A673 (cell line): ENCODE results near the gene PTHLH. TPM values are rescaled to one million over a fixed set of nuclear protein-coding genes. Genes with fewer than 3 reads are reported as not detected.

Experiments
- BruUV-seq: library from RNA; stranded (reverse); fragments of 400-500 nt; replicated peaks from 2 replicates; lab custom pipeline; 2021; lab: Mats Ljungman, UMichigan
- CTCF ChIA-PET: fragments of 300-600 bp; sonication (Branson Sonifier 250); formaldehyde crosslinking; loops from one replicate; lab custom pipeline; 2022; ENCODE audit warnings: antibody characterized with exemption; lab: Charles Lee
- POLR2A ChIA-PET: fragments of 300-600 bp; sonication (Branson Sonifier 250); formaldehyde crosslinking; loops from one replicate; lab custom pipeline; 2022; ENCODE audit warnings: antibody characterized with exemption; ENCODE audit not compliant: low non-redundant PET; lab: Charles Lee
- DNase-seq: peaks from one replicate; pipeline ENCODE4 v3.0.0-alpha.2; 2015; ENCODE audit warnings: low spot score
- H3K27ac ChIP-seq: fragments of 200-600 bp; sonication (generic); 2 replicates; pipeline ENCODE4 v1.5.1; 2016; ENCODE audit warnings: mixed run types, low read depth, mild to moderate bottlenecking, mixed read lengths, antibody characterized with exemption, low read length; ENCODE audit not compliant: poor library complexity, severe bottlenecking
- H3K27me3 ChIP-seq: fragments of 200-600 bp; sonication (generic); replicated peaks from 2 replicates; pipeline ENCODE4 v1.6.1; 2017; ENCODE audit warnings: mixed run types, low read depth, mild to moderate bottlenecking, mixed read lengths, antibody characterized with exemption, low read length; ENCODE audit not compliant: insufficient read depth, poor library complexity
- H3K36me3 ChIP-seq: fragments of 200-600 bp; sonication (generic); 2 replicates; pipeline ENCODE4 v1.6.1; 2016; ENCODE audit warnings: mixed run types, mild to moderate bottlenecking, mixed read lengths, antibody characterized with exemption, low read length; ENCODE audit not compliant: insufficient read depth, poor library complexity, severe bottlenecking
- H3K4me1 ChIP-seq: fragments of 200-600 bp; sonication (generic); 2 replicates; pipeline ENCODE4 v1.6.1; 2017; ENCODE audit warnings: mixed run types, mild to moderate bottlenecking, mixed read lengths, antibody characterized with exemption, low read length; ENCODE audit not compliant: insufficient read depth, poor library complexity, severe bottlenecking
- H3K4me3 ChIP-seq: fragments of 200-600 bp; sonication (generic); 2 replicates; pipeline ENCODE4 v1.5.1; 2016; ENCODE audit warnings: low read depth, mixed run types, mild to moderate bottlenecking, mixed read lengths, low read length; ENCODE audit not compliant: poor library complexity, severe bottlenecking
- H3K9me3 ChIP-seq: fragments of 200-600 bp; sonication (generic); 2 replicates; pipeline ENCODE4 v1.6.1; 2016; ENCODE audit warnings: mixed run types, low read depth, mild to moderate bottlenecking, mixed read lengths, antibody characterized with exemption, low read length; ENCODE audit not compliant: poor library complexity, severe bottlenecking
- EZH2 ChIP-seq: fragments of 200-600 bp; sonication (generic); IDR thresholded peaks from 2 replicates; pipeline ENCODE4 v1.6.1; 2017; ENCODE audit warnings: borderline replicate concordance, low read depth, mild to moderate bottlenecking, mixed read lengths, antibody characterized with exemption, low read length; ENCODE audit not compliant: poor library complexity, severe bottlenecking
- intact Hi-C: fragments of 100-400 bp; cut with micrococcal nuclease; formaldehyde crosslinking; loops from one replicate; pipeline ENCODE4 v1.10.0; 2022; ENCODE audit not compliant: unreplicated experiment
- total RNA-seq: library from RNA; stranded (reverse); gene quantifications from 2 replicates; pipeline ENCODE4 v1.2.3, GENCODE V29; 2021
- TF ChIP-seq, protein P1 (sequence below): fragments of 300-800, 200-600 bp; sonication (generic); conservative IDR thresholded peaks from 2 replicates; pipeline ENCODE4 v1.5.1; 2017; ENCODE audit warnings: low read depth, mild to moderate bottlenecking, antibody characterized with exemption, low read length, moderate library complexity, mixed read lengths

The PTHLH gene
- total RNA-seq, 1 experiment from 2014 or later: 2.4 TPM

DNA sequence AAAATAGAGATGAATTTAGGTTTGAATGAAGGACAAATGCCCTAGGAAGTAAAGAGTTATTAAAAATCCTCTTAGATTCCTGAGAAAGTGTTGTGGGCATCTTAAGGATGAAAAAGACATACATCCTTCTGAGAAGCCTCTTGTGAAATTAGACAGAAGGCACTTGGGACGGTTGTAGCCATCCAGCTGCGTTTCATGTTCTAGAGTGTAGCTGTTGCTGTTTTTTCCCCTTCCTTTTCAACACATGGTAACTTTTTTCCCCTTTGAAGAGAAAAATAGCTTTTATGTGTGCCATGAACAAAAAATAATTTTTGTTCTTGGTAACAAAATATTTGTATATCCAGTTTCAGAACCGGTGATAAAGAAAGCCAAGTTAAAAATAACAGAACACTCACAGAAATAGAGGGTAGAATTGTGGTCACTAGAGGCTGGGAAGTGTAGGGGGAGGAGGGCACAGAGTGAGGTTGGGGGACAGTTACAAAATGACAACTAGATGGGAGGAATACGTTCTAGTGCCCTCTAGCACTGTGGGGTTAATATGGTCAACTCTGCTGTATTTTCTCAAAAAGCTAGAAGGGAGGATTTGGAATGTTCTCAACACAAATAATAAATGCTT is 58.4 kb downstream of the PTHLH start:
- H3K4me1 ChIP-seq: no peaks in the 10 kb centered on the region
- H3K4me3 ChIP-seq: no peak overlapping the region
- ChIA-PET CTCF (no interaction called here), POLR2A (no interaction called here)
- no peaks in the 10 kb centered on the region for H3K36me3 ChIP-seq
- intact Hi-C loops: no loop called here
- no peak overlapping the region for H3K27ac ChIP-seq
- H3K27me3 ChIP-seq: no peaks in the 10 kb centered on the region
- no peaks in the 10 kb centered on the region for H3K9me3 ChIP-seq
- BruUV-seq: no TSS peak
- TF ChIP-seq, protein P1, sequence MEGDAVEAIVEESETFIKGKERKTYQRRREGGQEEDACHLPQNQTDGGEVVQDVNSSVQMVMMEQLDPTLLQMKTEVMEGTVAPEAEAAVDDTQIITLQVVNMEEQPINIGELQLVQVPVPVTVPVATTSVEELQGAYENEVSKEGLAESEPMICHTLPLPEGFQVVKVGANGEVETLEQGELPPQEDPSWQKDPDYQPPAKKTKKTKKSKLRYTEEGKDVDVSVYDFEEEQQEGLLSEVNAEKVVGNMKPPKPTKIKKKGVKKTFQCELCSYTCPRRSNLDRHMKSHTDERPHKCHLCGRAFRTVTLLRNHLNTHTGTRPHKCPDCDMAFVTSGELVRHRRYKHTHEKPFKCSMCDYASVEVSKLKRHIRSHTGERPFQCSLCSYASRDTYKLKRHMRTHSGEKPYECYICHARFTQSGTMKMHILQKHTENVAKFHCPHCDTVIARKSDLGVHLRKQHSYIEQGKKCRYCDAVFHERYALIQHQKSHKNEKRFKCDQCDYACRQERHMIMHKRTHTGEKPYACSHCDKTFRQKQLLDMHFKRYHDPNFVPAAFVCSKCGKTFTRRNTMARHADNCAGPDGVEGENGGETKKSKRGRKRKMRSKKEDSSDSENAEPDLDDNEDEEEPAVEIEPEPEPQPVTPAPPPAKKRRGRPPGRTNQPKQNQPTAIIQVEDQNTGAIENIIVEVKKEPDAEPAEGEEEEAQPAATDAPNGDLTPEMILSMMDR: no peak
- no peak for TF ChIP-seq EZH2
- no peak for DNase-seq

DNA sequence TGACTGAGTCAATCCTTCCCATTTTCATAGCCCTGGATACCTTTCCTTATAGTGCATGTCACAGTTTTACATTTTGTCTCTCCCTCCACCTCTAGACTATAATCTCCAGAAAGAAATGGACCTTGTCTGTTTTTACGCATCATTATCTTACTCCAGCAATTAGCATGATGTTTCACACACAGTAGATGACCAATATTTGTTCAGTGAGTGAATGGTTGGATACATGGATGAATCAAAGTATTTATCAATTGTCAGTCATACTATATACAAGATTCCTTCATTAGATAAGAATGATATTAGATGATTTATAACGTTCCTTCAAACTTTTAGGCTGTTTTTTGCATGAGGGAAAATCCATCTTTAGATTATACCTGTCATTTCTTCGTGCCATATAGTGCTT is 61.1 kb downstream of the PTHLH start:
- ChIA-PET CTCF (no interaction called here), POLR2A (no interaction called here)
- intact Hi-C loops: no loop called here
- Histone ChIP-seq H3K4me3 (no peak overlapping the region), H3K9me3 (no peaks in the 10 kb centered on the region), H3K27me3 (no peaks in the 10 kb centered on the region), H3K4me1 (no peaks in the 10 kb centered on the region), H3K27ac (no peak overlapping the region), H3K36me3 (no peaks in the 10 kb centered on the region)
- no peak for TF ChIP-seq EZH2
- TF ChIP-seq, protein P1: no peak
- BruUV-seq: no TSS peak
- no peak for DNase-seq

Other genes starting within 250 kb of the PTHLH start
- gene KLHL42, start 192.5 kb downstream of the PTHLH start, total RNA-seq: 30.9 and 32.4 TPM in 2 replicates
- gene MANSC4, start 192.5 kb downstream of the PTHLH start, total RNA-seq: not detected in 2 replicates
- 24.0 and 26.8 TPM in 2 replicates for gene CCDC91, start 217.7 kb upstream of the PTHLH start, total RNA-seq